ENCODE results near the gene TM9SF1. TPM values are rescaled to one million over a fixed set of nuclear protein-coding genes. Genes with fewer than 3 reads are reported as not detected.

The TM9SF1 gene
- polyA plus RNA-seq, 3 donors from 2014 or later, result 31.0 to 60.5 (median 42.4) TPM

- peaks cover 0 to 8% (median 3%) of the 10 kb centered on the region in 3 donors for H3K36me3 Mint-ChIP-seq
- peak overlapping the region in 2 of 6 donors; percentile 16 to 36 for H3K27ac Mint-ChIP-seq
- peaks cover 28 to 29% of the 10 kb centered on the region in 2 donors for H3K4me1 Mint-ChIP-seq
- no peaks in the 10 kb centered on the region for H3K9me3 Mint-ChIP-seq
- no peak overlapping the region for H3K4me3 Mint-ChIP-seq
- peaks cover 9 to 21% (median 11%) of the 10 kb centered on the region in 3 donors for H3K27me3 Mint-ChIP-seq (ENCODE audit: low read depth in 3 of 3)
- no peak for DNase-seq
Observed at GRCh38 chr14:24185741-24186140, 9.5 kb downstream of the TM9SF1 start.

GRCh38 chr14:24185026-24185425 is 10.2 kb downstream of the TM9SF1 start:
- H3K27me3 Mint-ChIP-seq (ENCODE audit: low read depth in 3 of 3), result peaks cover 9 to 19% (median 11%) of the 10 kb centered on the region in 3 donors
- peaks cover 28% of the 10 kb centered on the region in 2 donors for H3K4me1 Mint-ChIP-seq
- DNase-seq, result no peak
- H3K4me3 Mint-ChIP-seq, result no peak overlapping the region
- H3K27ac Mint-ChIP-seq, result peak overlapping the region in 1 of 6 donors; percentile 34
- no peaks in the 10 kb centered on the region for H3K9me3 Mint-ChIP-seq
- peaks cover 0 to 10% (median 3%) of the 10 kb centered on the region in 3 donors for H3K36me3 Mint-ChIP-seq

GRCh38 chr14:24184104-24184970 is 10.9 kb downstream of the TM9SF1 start:
- peaks cover 25% of the 10 kb centered on the region in 2 donors for H3K4me1 Mint-ChIP-seq
- H3K9me3 Mint-ChIP-seq, result no peaks in the 10 kb centered on the region
- H3K27ac Mint-ChIP-seq, result no peak overlapping the region
- no peak overlapping the region for H3K4me3 Mint-ChIP-seq
- no peak for DNase-seq
- peaks cover 0 to 14% (median 3%) of the 10 kb centered on the region in 3 donors for H3K36me3 Mint-ChIP-seq
- H3K27me3 Mint-ChIP-seq (ENCODE audit: low read depth in 3 of 3), result peaks cover 9 to 19% (median 11%) of the 10 kb centered on the region in 3 donors

- no peak overlapping the region for H3K4me3 Mint-ChIP-seq
Observed at GRCh38 chr14:24183014-24183481, 12.2 kb downstream of the TM9SF1 start.

GRCh38 chr14:24182110-24182882 is 12.9 kb downstream of the TM9SF1 start:
- Mint-ChIP-seq H3K9me3 (no peaks in the 10 kb centered on the region), H3K4me3 (no peak overlapping the region), H3K27me3 (ENCODE audit: low read depth in 3 of 3) (peaks cover 6 to 8% (median 7%) of the 10 kb centered on the region in 3 donors), H3K27ac (peak overlapping the region in 5 of 6 donors; percentile 16 to 83 (median 53)), H3K4me1 (peaks cover 5 to 6% of the 10 kb centered on the region in 2 donors), H3K36me3 (peaks cover 0 to 18% (median 3%) of the 10 kb centered on the region in 3 donors)
- DNase-seq, result no peak

More at GRCh38 chr14:24183014-24183481, 12.2 kb downstream of the TM9SF1 start:
- H3K9me3 Mint-ChIP-seq, result no peaks in the 10 kb centered on the region
- peaks cover 0 to 18% (median 3%) of the 10 kb centered on the region in 3 donors for H3K36me3 Mint-ChIP-seq
- peaks cover 6 to 11% (median 8%) of the 10 kb centered on the region in 3 donors for H3K27me3 Mint-ChIP-seq (ENCODE audit: low read depth in 3 of 3)
- H3K4me1 Mint-ChIP-seq, result peaks cover 13% of the 10 kb centered on the region in 2 donors
- DNase-seq, result no peak
- peak overlapping the region in 1 of 6 donors; percentile 67 for H3K27ac Mint-ChIP-seq

GRCh38 chr14:24181371-24182077 is 13.7 kb downstream of the TM9SF1 start:
- Mint-ChIP-seq H3K27me3 (ENCODE audit: low read depth in 3 of 3) (peaks cover 7 to 9% (median 8%) of the 10 kb centered on the region in 3 donors), H3K27ac (peak overlapping the region in 1 of 6 donors; percentile 46), H3K4me3 (no peak overlapping the region), H3K36me3 (peaks cover 0 to 18% (median 3%) of the 10 kb centered on the region in 3 donors), H3K4me1 (peaks cover 0 to 1% of the 10 kb centered on the region in 2 donors), H3K9me3 (no peaks in the 10 kb centered on the region)
- no peak for DNase-seq

- peaks cover 0 to 18% (median 3%) of the 10 kb centered on the region in 3 donors for H3K36me3 Mint-ChIP-seq
- H3K9me3 Mint-ChIP-seq, result peaks cover 0 to under 1% (median 0%) of the 10 kb centered on the region in 6 donors
- H3K4me1 Mint-ChIP-seq, result no peaks in the 10 kb centered on the region
- no peak for DNase-seq
- peaks cover 6 to 9% (median 8%) of the 10 kb centered on the region in 3 donors for H3K27me3 Mint-ChIP-seq (ENCODE audit: low read depth in 3 of 3)
- H3K27ac Mint-ChIP-seq, result peak overlapping the region in 4 of 6 donors; percentile 5 to 69 (median 46)
- H3K4me3 Mint-ChIP-seq, result no peak overlapping the region
Observed at GRCh38 chr14:24179961-24180796, 15.1 kb downstream of the TM9SF1 start.

- peaks cover 0 to 1% (median 0%) of the 10 kb centered on the region in 6 donors for H3K9me3 Mint-ChIP-seq
- no peak for DNase-seq
- H3K4me1 Mint-ChIP-seq, result no peaks in the 10 kb centered on the region
- peaks cover 4 to 9% (median 5%) of the 10 kb centered on the region in 3 donors for H3K27me3 Mint-ChIP-seq (ENCODE audit: low read depth in 3 of 3)
- H3K4me3 Mint-ChIP-seq, result no peak overlapping the region
- peaks cover 3 to 22% (median 4%) of the 10 kb centered on the region in 3 donors for H3K36me3 Mint-ChIP-seq
- peak overlapping the region in 3 of 6 donors; percentile 7 to 40 (median 37) for H3K27ac Mint-ChIP-seq
Observed at GRCh38 chr14:24179294-24179960, 15.8 kb downstream of the TM9SF1 start.

GRCh38 chr14:24178399-24179178 is 16.7 kb downstream of the TM9SF1 start:
- H3K27me3 Mint-ChIP-seq (ENCODE audit: low read depth in 3 of 3), result peaks cover 4 to 12% (median 6%) of the 10 kb centered on the region in 3 donors
- peaks cover 0 to 1% (median 0%) of the 10 kb centered on the region in 6 donors for H3K9me3 Mint-ChIP-seq
- no peak overlapping the region for H3K4me3 Mint-ChIP-seq
- peaks cover 3 to 24% (median 4%) of the 10 kb centered on the region in 3 donors for H3K36me3 Mint-ChIP-seq
- no peak for DNase-seq
- H3K4me1 Mint-ChIP-seq, result peaks cover under 1% of the 10 kb centered on the region in 2 donors
- peak overlapping the region in 2 of 6 donors; percentile 7 to 40 for H3K27ac Mint-ChIP-seq

GRCh38 chr14:24177891-24178290 is 17.4 kb downstream of the TM9SF1 start:
- Mint-ChIP-seq H3K9me3 (peaks cover 0 to 1% (median 0%) of the 10 kb centered on the region in 6 donors), H3K27ac (no peak overlapping the region), H3K4me3 (no peak overlapping the region), H3K4me1 (peaks cover 2 to 7% of the 10 kb centered on the region in 2 donors), H3K36me3 (peaks cover 3 to 24% (median 4%) of the 10 kb centered on the region in 3 donors), H3K27me3 (ENCODE audit: low read depth in 3 of 3) (peaks cover 4 to 12% (median 6%) of the 10 kb centered on the region in 3 donors)
- DNase-seq, result no peak

Measured in immature natural killer cell (primary cell).